Muscle layer of colon (tissue), 2 donors: Measurements from ENCODE around the gene SDC1.

Source experiments
- H3K27ac ChIP-seq: one replicate; pipeline ENCODE4 v1.7.0; 2013; ENCODE audit warnings: low read depth, mild to moderate bottlenecking, low read length, moderate library complexity
- H3K27me3 ChIP-seq, 2 donors: one replicate each; pipeline ENCODE4 v1.7.0; 2013; ENCODE audit warnings: low read length in 2 of 2, mild to moderate bottlenecking in 2 of 2; ENCODE audit not compliant: insufficient read depth in 2 of 2, control insufficient read depth in 1 of 2
- H3K36me3 ChIP-seq: one replicate; pipeline ENCODE4 v1.7.0; 2013; ENCODE audit warnings: mild to moderate bottlenecking, low read length; ENCODE audit not compliant: insufficient read depth
- H3K4me1 ChIP-seq: one replicate; pipeline ENCODE4 v1.7.0; 2013; ENCODE audit warnings: mild to moderate bottlenecking, low read length; ENCODE audit not compliant: insufficient read depth
- H3K4me3 ChIP-seq, 2 donors: one replicate each; pipeline ENCODE4 v1.7.0; 2013; ENCODE audit warnings: low read length in 2 of 2, low read depth in 1 of 2, mild to moderate bottlenecking in 1 of 2, moderate library complexity in 1 of 2
- H3K9ac ChIP-seq: one replicate; pipeline ENCODE4 v1.7.0; 2013; ENCODE audit warnings: low read length
- H3K9me3 ChIP-seq: one replicate; pipeline ENCODE4 v1.7.0; 2013; ENCODE audit warnings: mild to moderate bottlenecking, low read length
- donor health status: abdominal sarcoma.
- donor health status: Adenocarcinoma of cecum.

Gene SDC1

GRCh38 chr2:20211420-20211819 is 13.5 kb downstream of the SDC1 start:
- no peak overlapping the region for H3K4me3 ChIP-seq
- H3K27me3 ChIP-seq = no peaks in the 10 kb centered on the region
- H3K4me1 ChIP-seq = no peaks in the 10 kb centered on the region
- H3K36me3 ChIP-seq = no peaks in the 10 kb centered on the region
- no peaks in the 10 kb centered on the region for H3K9me3 ChIP-seq
- no peak overlapping the region for H3K9ac ChIP-seq
- H3K27ac ChIP-seq = no peak overlapping the region

- Histone ChIP-seq H3K4me1 (no peaks in the 10 kb centered on the region), H3K27ac (no peak overlapping the region), H3K9ac (no peak overlapping the region), H3K27me3 (no peaks in the 10 kb centered on the region), H3K36me3 (no peaks in the 10 kb centered on the region), H3K9me3 (no peaks in the 10 kb centered on the region), H3K4me3 (no peak overlapping the region)
These were observed 14.5 kb downstream of the SDC1 start for GRCh38 chr2:20210462-20210861.

- H3K4me3 ChIP-seq = no peak overlapping the region
- H3K4me1 ChIP-seq = no peaks in the 10 kb centered on the region
- H3K9me3 ChIP-seq = no peaks in the 10 kb centered on the region
- H3K9ac ChIP-seq = no peak overlapping the region
- no peak overlapping the region for H3K27ac ChIP-seq
- no peaks in the 10 kb centered on the region for H3K36me3 ChIP-seq
- no peaks in the 10 kb centered on the region for H3K27me3 ChIP-seq
These were observed 15.4 kb downstream of the SDC1 start for GRCh38 chr2:20209373-20210109.

- Histone ChIP-seq H3K9me3 (no peaks in the 10 kb centered on the region), H3K4me1 (no peaks in the 10 kb centered on the region), H3K36me3 (no peaks in the 10 kb centered on the region), H3K9ac (no peak overlapping the region), H3K27ac (no peak overlapping the region), H3K4me3 (no peak overlapping the region), H3K27me3 (no peaks in the 10 kb centered on the region)
These were observed 16.5 kb downstream of the SDC1 start for GRCh38 chr2:20208476-20208859.

GRCh38 chr2:20207051-20207450 is 17.9 kb downstream of the SDC1 start:
- H3K4me1 ChIP-seq = no peaks in the 10 kb centered on the region
- H3K27ac ChIP-seq = no peak overlapping the region
- H3K9ac ChIP-seq = no peak overlapping the region
- no peaks in the 10 kb centered on the region for H3K27me3 ChIP-seq
- no peak overlapping the region for H3K4me3 ChIP-seq
- no peaks in the 10 kb centered on the region for H3K36me3 ChIP-seq
- no peaks in the 10 kb centered on the region for H3K9me3 ChIP-seq

- Histone ChIP-seq H3K27me3 (no peaks in the 10 kb centered on the region), H3K4me1 (no peaks in the 10 kb centered on the region), H3K36me3 (no peaks in the 10 kb centered on the region), H3K4me3 (no peak overlapping the region), H3K27ac (no peak overlapping the region), H3K9ac (no peak overlapping the region), H3K9me3 (no peaks in the 10 kb centered on the region)
These were observed 18.9 kb downstream of the SDC1 start for GRCh38 chr2:20205915-20206524.

GRCh38 chr2:20205069-20205468 is 19.9 kb downstream of the SDC1 start:
- Histone ChIP-seq H3K9me3 (no peaks in the 10 kb centered on the region), H3K27ac (no peak overlapping the region), H3K27me3 (no peaks in the 10 kb centered on the region), H3K4me1 (no peaks in the 10 kb centered on the region), H3K36me3 (no peaks in the 10 kb centered on the region), H3K9ac (no peak overlapping the region), H3K4me3 (no peak overlapping the region)

- Histone ChIP-seq H3K4me3 (no peak overlapping the region), H3K27me3 (no peaks in the 10 kb centered on the region), H3K4me1 (no peaks in the 10 kb centered on the region), H3K9me3 (no peaks in the 10 kb centered on the region), H3K36me3 (no peaks in the 10 kb centered on the region), H3K9ac (no peak overlapping the region), H3K27ac (no peak overlapping the region)
These were observed 21.3 kb downstream of the SDC1 start for GRCh38 chr2:20203521-20204225.

- no peak overlapping the region for H3K27ac ChIP-seq
- no peaks in the 10 kb centered on the region for H3K27me3 ChIP-seq
- no peaks in the 10 kb centered on the region for H3K36me3 ChIP-seq
- H3K4me1 ChIP-seq = no peaks in the 10 kb centered on the region
- no peak overlapping the region for H3K9ac ChIP-seq
- H3K9me3 ChIP-seq = no peaks in the 10 kb centered on the region
- no peak overlapping the region for H3K4me3 ChIP-seq
These were observed 21.9 kb downstream of the SDC1 start for GRCh38 chr2:20203072-20203471.

GRCh38 chr2:20201671-20202070 is 23.3 kb downstream of the SDC1 start:
- H3K4me1 ChIP-seq = no peaks in the 10 kb centered on the region
- no peak overlapping the region for H3K4me3 ChIP-seq
- H3K27ac ChIP-seq = no peak overlapping the region
- H3K36me3 ChIP-seq = no peaks in the 10 kb centered on the region
- no peak overlapping the region for H3K9ac ChIP-seq
- no peaks in the 10 kb centered on the region for H3K27me3 ChIP-seq
- H3K9me3 ChIP-seq = no peaks in the 10 kb centered on the region

GRCh38 chr2:20200697-20201555 is 24.0 kb downstream of the SDC1 start:
- Histone ChIP-seq H3K9ac (no peak overlapping the region), H3K9me3 (no peaks in the 10 kb centered on the region), H3K27ac (no peak overlapping the region), H3K4me3 (no peak overlapping the region), H3K36me3 (no peaks in the 10 kb centered on the region), H3K27me3 (no peaks in the 10 kb centered on the region), H3K4me1 (no peaks in the 10 kb centered on the region)
